GM18909 (cell line): ENCODE data around the gene DVL2.
"Not testable (repeated sequence)": the region's sequence is repeated elsewhere in the genome, so short reads cannot be mapped to it uniquely, and the experiment has no call there.

Source experiments
- ATAC-seq: cut with Tn5 transposase; IDR thresholded peaks from one replicate; pipeline ENCODE4 v1.9.1; 2021; ENCODE audit warnings: mild to moderate bottlenecking; ENCODE audit not compliant: unreplicated experiment, poor library complexity

The DVL2 gene

DNA sequence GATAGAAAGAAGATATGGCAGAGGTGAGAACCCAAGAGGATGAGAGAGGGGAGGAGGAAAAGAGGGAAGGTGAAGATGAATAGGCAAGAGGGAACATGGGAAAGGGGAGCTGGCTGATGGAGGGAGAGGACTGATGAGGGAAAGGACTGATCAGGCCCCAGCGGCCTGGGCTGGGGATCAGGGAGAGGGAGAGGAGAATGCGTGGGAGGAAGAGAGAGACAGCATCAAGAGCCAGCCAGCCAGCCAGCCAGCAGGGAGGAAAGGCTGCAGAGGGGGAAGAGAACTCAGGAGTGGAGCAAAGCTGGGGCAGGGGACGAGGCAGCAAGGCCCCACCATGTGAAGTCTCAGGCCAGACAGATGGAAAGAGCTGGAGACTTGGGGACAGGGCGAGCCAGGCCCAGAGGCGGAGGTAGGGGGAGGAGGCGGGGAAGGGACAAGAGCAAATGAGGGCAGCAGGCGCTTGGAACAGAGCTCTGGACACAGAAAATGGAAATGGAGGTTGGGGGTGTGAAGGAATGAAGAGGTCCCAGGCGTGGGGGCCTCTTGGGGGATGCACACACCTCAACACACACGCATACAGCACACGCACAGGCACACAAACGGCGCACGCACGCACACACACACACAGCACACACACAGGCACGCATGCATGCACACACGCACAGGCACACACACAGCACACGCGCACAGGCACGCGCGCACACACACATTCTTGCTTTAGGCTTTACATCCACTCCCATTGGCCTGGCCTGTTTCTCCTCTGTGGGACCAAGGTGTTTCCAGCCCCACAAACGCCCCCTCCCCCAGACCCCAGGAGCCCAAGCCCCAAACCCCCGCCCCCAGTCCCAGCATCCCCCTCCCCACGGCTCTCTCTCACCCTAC lies 27.0 kb downstream of the DVL2 start:
- no peak for ATAC-seq

DNA sequence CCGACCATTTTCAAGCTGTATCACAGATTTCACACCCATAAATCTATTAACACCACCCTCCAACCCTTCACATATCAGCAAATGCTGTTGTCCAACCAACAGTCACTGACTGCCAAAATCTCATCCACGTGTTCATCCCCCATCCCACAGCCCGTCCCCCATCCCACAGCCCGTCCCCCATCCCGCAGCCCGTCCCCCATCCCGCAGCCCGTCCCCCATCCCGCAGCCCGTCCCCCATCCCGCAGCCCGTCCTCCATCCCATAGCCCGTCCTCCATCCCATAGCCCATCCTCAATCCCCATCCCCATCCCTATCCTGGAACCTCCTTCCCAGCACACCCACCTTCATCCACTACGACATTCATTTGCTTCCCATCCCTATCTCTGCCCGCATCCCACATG lies 28.8 kb downstream of the DVL2 start:
- no peak for ATAC-seq

DNA sequence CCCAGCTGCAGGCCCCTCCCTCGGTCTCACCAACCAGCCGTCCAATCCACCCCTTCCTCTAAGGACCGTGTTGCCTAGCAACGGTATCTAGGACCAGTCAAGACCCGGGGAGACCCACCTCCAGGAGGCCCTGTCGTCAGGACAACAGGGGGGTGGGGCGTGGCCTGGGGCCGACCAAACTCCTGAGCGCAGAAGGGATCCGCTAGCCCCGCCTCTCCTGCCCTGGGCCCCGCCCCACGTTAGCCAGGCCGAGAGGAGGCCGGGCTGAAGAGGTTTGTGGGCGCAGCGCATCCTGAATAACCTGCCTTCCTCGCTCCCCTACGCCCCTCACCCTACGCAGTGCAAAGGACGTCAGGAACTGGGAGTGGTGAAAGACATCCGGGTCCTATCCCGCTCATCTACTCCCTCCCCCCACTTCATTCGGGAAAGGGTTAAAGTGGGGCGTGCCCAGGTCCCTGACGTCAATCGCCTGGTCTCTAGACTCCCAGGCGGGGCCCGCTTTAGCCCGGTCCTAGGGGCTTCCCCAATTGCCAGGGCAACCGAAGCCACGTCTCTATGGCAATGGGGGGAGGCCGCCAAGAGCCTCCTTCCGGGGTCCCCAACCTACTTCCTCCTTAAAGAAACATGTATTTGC lies 29.4 kb downstream of the DVL2 start:
- ATAC-seq: peak; percentile 86

DNA sequence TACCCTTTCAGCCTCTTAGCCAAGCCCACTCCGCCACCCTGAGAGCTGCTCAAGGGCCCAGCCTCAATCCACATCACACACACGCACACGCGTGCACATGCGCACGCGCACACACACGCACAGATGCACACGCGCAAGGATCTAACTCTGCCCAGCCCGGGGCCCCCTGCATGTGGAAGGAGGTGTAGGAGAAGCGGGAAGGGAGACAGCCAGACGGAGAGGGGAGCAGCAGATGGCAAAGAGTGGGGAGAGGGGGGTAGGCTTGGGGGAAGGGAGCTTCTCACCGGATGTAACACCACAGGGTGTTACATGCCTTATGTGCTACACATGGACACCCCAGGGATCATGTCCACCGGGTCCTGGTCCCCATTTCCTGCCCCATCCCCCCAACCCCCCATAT lies 30.0 kb downstream of the DVL2 start:
- no peak for ATAC-seq

DNA sequence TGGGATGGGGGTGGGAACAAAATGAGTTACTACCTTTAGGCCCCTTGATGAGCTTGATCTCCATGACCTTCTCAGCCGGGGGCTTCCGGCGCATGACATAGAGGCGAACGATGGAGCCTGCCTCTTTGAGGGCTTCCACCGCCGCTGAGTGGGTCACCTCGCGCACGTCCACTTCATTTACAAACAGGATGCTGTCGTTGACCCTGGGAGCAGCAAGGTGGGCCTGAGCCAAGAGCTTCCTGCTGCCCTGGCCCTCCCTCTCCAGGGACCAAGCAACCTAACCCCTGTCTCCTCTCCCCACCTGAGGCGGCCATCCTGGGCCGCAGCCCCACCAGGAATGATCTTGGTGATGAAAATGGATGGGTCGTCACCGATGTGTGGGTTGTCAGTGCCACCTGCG lies 30.9 kb downstream of the DVL2 start:
- ATAC-seq: no peak

- no peak for ATAC-seq
Measured at GRCh38 chr17:7196651-7197401, 37.5 kb downstream of the DVL2 start.

GRCh38 chr17:7195971-7196370 lies 38.3 kb downstream of the DVL2 start:
- no peak for ATAC-seq

- ATAC-seq: no peak
Measured at GRCh38 chr17:7192271-7192937, 41.9 kb downstream of the DVL2 start.

- no peak for ATAC-seq
Measured at GRCh38 chr17:7191571-7192270, 42.6 kb downstream of the DVL2 start.

DNA sequence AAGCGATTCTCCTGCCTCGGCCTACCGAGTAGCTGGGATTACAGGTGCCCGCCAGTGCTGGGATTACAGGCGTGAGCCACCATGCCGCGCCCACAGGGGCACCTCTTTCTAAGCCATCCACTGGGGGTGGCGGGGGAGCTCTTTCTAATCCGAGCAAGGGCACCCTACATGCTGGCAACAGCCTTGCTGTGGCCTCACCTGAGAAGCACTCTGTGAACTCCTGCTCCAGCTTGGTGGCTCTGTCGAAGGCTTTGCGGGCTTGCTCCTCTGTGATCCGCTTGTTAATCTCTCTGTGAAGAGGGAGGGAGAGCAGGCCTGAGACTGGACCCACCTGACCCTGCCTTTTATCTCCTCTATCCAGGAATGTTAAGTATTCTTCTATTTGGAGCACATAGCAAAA lies 43.2 kb downstream of the DVL2 start:
- ATAC-seq: no peak

DNA sequence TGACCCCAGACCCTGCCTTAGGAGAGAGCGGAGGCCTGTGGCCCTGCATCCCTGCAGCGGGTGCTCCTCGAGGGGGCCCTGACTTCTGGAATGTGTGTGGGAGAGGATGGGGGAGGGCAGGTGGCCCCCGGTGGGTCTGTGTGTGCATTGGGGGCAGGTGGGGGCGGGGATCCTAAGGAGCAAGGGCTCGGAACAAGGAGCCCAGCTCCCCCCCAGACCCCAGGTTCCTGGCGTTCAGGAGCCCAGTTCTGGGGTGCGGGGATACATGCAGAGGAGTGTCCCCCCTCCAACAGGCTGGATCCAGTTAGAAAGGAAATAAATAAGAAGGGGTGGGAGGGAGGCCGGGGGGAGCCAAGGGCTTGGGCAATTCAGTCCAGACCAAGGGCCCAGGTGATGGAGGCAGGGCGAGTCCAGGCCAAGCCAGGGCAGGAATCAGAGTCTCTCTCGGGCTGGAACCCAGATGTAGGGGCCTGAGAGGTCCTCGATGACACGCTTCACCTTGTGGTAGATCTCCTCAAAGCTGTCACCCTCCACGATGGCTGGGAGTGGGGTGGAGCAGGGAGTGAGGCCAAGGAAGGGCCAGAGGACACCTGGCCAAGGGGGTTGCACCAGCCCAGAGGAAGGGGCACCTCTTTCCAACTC lies 43.9 kb downstream of the DVL2 start:
- ATAC-seq: no peak

DNA sequence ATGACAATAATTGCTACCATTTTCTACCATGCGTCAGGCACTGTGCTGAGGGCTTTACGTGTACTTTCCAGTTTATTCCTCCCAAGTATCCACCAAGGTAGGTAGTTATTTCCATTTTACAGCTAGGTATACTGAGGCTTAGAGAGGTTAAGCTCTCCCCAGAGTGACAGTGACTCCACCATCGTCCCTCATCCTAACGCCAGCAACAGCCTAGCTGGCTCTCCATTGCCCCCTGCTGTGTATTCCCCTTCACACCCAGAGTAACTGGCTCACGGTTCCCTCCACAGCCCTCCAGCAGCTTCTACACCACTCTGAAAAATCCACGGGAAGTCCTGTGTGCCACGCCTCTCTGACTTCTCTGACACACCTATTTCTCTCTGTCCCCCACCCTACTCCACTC lies 48.1 kb downstream of the DVL2 start:
- ATAC-seq: no peak

DNA sequence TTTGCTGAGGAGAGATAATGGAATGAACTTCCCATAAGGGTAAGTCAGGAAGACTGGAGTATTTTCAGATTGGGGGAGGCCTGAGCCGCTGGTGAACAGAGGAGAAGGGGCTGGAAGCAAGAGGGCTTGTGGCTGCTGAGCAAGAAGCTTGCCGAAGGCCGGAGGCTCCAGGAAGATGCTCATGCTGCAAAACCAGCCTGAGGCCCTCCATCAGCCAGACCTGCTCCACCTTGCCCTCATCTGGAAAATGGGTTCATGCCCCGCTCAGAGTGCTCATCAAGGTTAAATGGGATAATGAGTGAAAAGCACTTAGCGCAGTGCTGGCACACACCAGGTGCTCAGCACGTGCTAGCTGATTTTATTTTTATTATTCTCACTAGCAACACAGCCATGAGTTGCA lies 49.7 kb downstream of the DVL2 start:
- ATAC-seq: no peak

- no peak for ATAC-seq
Measured at GRCh38 chr17:7184091-7184488, 50.2 kb downstream of the DVL2 start.

GRCh38 chr17:7183433-7184090 lies 50.8 kb downstream of the DVL2 start:
- no peak for ATAC-seq

DNA sequence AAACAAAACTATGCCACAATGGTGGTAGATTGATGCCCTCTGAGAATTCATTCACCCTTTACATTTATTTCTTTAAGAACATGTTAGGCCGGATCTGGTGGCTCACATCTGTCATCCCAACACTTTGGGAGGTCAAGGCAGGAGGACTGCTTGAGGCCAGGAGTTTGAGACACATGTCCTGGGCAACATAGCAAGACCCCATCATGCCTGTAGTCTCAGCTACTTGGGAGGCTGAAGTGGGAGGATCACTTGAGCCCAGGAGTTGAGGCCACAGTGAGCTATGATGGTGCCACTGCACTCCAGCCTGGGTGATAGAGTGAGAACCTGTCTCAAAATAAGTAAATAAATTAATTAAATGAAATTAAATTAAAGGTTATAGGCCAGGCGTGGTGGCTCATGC lies 52.2 kb downstream of the DVL2 start:
- not testable (repeated sequence) for ATAC-seq

GRCh38 chr17:7179317-7180254 lies 54.7 kb downstream of the DVL2 start, which contains the start of gene ASGR1:
ASGR1 (minus strand) TSS chr17:7179370; CDS start chr17:7178563, 807 bp downstream.
- ATAC-seq: no peak

- ATAC-seq: no peak
Measured at GRCh38 chr17:7178973-7179316, 55.4 kb downstream of the DVL2 start.
